Heart left ventricle (tissue), 13 donors: ENCODE data around the gene C5orf22.

ENCODE experiments used
- POLR2A ChIP-seq, 2 donors: fragments of 450-650 bp; IDR thresholded peaks; one replicate each; pipeline ENCODE4 v1.6.1; 2017; ENCODE audit warnings: antibody characterized with exemption in 2 of 2, mild to moderate bottlenecking in 2 of 2, moderate library complexity in 2 of 2
- TF ChIP-seq, protein P1 (sequence below), 12 donors: fragments of 200-600 bp; sonication (generic) in 4 of 12; IDR thresholded peaks; one replicate each; pipeline versions ENCODE4 v1.5.0 to v1.8.0; 2018 to 2022; ENCODE audit warnings: antibody characterized with exemption in 12 of 12, mild to moderate bottlenecking in 5 of 12
- donor health status: ischemic (EF 13 %, LVEDD 7.1; RV severe dilation, severe dysfunction).
- donor health status: DM: no; HTN: yes; CAD: no.
- donor health status: DM: no; HTN: no; CAD: no.
- donor health status: ischemic (EF 25% LVEDD 6.9; RV normal size, moderate dysfunction).
- donor health status: ischemic (EF 25% LVEDD 5.7; RV mildly dilated, moderate dysfunction).
- donor health status: ischemic (EF 35%, LVEDD 5.7; RV mildly dilated, moderate dysfunction).
- donor health status: nonischemic (EF 11% LVEDD 7.7; RV severe dilation, severe dysfunction).
- donor health status: DM: yes; HTN: yes; CAD: no.
- donor health status: PGD.
- donor health status: ischemic (EF 29% LVEDD 5.4; RV normal size, mild dysfunction).
- donor health status: nonischemic (EF 23%, LVEDD 6.1; RV moderate dilation, normal function).

DNA sequence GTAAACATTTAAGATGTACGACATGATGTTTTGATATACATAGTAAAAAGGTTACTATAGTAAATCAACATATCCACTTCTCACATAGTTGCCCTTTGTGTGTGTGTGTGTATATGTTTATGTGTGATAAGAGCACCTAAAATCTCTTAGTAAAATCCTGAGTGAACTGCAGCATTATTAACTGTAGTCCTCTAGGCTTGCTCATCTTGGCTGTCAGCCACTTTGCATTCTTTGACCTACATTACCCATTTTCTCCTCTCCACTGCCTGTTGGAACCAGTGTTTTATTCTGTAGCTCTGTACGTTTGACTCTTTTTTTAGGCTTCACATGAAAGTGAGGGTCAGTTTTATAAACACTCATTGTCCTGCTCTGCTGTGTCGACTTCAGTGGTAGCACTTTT lies 24.4 kb downstream of the C5orf22 start:
- TF ChIP-seq, protein P1, sequence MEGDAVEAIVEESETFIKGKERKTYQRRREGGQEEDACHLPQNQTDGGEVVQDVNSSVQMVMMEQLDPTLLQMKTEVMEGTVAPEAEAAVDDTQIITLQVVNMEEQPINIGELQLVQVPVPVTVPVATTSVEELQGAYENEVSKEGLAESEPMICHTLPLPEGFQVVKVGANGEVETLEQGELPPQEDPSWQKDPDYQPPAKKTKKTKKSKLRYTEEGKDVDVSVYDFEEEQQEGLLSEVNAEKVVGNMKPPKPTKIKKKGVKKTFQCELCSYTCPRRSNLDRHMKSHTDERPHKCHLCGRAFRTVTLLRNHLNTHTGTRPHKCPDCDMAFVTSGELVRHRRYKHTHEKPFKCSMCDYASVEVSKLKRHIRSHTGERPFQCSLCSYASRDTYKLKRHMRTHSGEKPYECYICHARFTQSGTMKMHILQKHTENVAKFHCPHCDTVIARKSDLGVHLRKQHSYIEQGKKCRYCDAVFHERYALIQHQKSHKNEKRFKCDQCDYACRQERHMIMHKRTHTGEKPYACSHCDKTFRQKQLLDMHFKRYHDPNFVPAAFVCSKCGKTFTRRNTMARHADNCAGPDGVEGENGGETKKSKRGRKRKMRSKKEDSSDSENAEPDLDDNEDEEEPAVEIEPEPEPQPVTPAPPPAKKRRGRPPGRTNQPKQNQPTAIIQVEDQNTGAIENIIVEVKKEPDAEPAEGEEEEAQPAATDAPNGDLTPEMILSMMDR (IDR thresholded peaks at IDR 0.05), result no peak
- no peak for TF ChIP-seq POLR2A (IDR thresholded peaks at IDR 0.05)
